Epithelial cell of proximal tubule (primary cell): ENCODE results near the gene ZDHHC18. TPM values are rescaled to one million over a fixed set of nuclear protein-coding genes. Genes with fewer than 3 reads are reported as not detected.

Experiments used
- DNase-seq: peaks from one replicate; pipeline ENCODE4 v3.0.0-alpha.2; 2011; ENCODE audit warnings: low read depth
- H3K4me3 ChIP-seq: 2 replicates; pipeline ENCODE4 v1.5.1; 2011; ENCODE audit warnings: low read depth, mild to moderate bottlenecking, low read length
- total RNA-seq: library from RNA; depleted of rRNA; stranded (reverse); fragments of >200 nt; gene quantifications from 2 replicates; pipeline ENCODE4 v1.2.3, GENCODE V29; 2015
- TF ChIP-seq, protein P1 (sequence below): conservative IDR thresholded peaks from 2 replicates; pipeline ENCODE4 v1.5.1; 2012; ENCODE audit warnings: low read depth, mild to moderate bottlenecking, low read length

Gene ZDHHC18
- total RNA-seq, 1 donor from 2014 or later: 53.3 TPM

DNA sequence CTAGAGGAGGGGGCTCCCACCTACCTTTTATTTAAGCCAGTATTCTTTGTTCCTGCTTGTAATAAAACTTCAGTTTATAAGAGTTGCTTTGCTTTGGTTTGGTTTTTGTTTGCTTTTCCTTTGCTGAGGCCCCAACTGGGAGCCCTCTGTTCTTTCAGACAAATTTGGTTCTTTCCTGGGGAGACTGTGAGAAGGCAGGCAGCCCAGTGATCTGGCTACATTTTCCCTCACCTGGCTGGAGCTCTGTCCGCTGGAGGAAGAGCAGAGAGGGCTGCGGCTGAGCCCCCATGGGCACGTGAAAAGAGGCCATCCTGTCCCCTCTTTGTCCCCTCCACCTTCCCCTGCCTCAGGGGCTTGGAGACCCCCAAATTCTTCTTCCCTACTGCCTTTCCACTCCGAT, 29.1 kb downstream of the ZDHHC18 start:
- TF ChIP-seq, protein P1, sequence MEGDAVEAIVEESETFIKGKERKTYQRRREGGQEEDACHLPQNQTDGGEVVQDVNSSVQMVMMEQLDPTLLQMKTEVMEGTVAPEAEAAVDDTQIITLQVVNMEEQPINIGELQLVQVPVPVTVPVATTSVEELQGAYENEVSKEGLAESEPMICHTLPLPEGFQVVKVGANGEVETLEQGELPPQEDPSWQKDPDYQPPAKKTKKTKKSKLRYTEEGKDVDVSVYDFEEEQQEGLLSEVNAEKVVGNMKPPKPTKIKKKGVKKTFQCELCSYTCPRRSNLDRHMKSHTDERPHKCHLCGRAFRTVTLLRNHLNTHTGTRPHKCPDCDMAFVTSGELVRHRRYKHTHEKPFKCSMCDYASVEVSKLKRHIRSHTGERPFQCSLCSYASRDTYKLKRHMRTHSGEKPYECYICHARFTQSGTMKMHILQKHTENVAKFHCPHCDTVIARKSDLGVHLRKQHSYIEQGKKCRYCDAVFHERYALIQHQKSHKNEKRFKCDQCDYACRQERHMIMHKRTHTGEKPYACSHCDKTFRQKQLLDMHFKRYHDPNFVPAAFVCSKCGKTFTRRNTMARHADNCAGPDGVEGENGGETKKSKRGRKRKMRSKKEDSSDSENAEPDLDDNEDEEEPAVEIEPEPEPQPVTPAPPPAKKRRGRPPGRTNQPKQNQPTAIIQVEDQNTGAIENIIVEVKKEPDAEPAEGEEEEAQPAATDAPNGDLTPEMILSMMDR: no peak
- no peak for DNase-seq
- no peak overlapping the region for H3K4me3 ChIP-seq

DNA sequence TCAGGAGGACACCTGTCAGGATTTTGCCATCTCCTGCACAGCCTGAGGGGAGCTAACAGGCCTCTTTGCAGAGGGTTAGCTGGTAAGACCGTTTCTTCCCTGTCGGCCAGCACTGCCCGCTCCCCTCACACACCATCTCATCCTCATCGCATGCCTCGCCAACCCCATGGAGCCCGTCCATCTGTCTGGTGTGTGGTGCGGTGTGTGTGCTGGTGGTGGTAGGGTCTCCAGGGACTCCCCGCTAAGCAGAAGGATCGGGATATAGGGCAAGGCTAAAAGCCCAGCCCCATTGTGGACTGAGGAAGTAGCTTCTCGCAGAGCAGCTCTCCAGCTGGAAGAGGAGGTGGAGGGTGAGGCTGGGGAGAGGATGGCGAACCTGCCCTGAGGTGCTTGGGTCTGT, 29.7 kb downstream of the ZDHHC18 start:
- DNase-seq: no peak
- TF ChIP-seq, protein P1: no peak
- H3K4me3 ChIP-seq: no peak overlapping the region

DNA sequence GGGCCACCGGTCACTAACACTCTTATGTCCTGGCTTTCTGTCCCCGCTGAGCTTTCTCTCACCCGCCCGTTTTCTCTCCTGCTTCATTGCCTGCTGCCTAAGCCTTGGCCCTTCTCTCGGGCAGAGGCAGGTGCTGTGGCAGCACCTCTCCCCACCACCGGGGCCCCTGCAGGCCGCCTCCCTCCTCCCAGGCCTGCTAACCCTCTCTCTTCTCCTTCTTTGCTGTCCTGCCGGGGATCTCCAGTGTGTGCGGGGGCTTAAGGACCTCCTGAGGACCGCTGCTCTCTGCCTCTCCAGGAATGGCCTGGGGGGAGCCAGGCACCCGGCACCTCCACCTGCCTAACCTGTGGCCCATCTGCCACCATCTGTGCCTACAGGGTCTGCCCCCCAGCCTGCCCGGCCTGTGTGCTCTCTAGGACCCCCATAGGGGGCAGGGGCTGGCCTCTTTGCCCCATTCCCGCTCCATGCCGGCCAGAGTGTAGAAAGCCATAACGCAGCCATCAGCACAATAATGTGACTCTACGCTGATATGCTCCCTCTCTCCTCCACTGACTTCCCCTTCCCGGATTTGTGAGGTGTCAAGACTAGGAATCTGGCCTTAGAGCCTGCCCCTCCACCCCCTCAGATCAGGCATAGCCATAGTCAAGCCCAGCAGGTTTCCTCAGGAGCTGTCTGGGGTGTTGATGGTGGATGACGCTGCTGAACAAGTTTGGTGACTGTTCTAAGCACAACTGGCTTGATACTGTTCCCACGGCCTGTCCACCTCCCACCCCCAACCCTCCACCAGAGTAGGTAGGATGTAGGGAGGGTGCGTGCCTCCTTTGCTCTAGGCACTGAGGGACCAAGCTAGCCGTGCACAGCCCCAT, 30.3 kb downstream of the ZDHHC18 start:
- DNase-seq: no peak
- TF ChIP-seq, protein P1: no peak
- H3K4me3 ChIP-seq: no peak overlapping the region

DNA sequence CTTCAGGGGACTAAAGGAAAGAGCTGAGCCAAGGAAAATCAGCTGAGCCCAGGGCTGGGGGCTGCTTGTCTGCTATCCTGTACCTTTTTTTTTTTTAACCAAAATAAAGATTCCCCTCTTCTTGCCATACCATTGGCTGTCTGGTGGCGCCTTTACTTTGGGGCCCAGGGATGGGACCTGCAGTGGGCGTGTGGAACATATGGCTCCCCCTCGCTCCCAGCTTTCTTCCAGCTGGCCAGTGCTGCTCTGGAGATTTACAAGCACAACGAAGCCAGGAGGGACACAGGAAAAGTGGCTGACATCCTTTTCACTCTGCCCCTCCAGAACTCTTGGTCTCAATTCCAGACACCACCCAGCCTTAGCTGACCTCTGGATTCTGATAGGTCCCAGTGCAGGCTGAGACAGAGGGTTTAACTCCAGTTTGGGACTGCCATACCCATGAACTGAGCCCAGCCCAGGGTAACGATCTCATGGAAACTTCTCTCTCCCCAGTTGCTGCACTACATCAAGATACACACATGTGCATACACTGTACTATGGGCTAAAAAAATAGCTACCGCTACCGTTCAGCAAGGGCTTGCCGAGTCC, 31.1 kb downstream of the ZDHHC18 start:
- DNase-seq: no peak
- no peak overlapping the region for H3K4me3 ChIP-seq
- TF ChIP-seq, protein P1: no peak

DNA sequence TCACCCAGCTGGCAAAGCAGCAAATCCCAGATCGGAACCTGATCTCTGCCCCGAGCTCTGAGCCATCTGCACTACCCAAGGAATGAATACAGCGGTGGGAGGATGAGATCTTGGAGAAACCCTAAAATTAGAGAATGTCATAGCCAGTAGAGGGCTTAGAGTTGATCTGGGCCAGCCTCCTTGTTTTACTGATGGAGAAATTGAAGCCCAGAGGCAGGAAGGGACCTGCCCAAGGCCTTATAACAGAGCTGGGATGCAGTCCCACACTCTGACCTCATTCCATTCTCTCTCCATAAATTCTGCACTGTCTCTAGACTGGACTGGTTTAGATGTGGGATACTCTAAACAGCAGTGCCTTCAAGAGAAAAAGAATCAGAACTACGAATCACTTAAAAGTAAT, 31.7 kb downstream of the ZDHHC18 start:
- no peak for DNase-seq
- no peak overlapping the region for H3K4me3 ChIP-seq
- TF ChIP-seq, protein P1: no peak

DNA sequence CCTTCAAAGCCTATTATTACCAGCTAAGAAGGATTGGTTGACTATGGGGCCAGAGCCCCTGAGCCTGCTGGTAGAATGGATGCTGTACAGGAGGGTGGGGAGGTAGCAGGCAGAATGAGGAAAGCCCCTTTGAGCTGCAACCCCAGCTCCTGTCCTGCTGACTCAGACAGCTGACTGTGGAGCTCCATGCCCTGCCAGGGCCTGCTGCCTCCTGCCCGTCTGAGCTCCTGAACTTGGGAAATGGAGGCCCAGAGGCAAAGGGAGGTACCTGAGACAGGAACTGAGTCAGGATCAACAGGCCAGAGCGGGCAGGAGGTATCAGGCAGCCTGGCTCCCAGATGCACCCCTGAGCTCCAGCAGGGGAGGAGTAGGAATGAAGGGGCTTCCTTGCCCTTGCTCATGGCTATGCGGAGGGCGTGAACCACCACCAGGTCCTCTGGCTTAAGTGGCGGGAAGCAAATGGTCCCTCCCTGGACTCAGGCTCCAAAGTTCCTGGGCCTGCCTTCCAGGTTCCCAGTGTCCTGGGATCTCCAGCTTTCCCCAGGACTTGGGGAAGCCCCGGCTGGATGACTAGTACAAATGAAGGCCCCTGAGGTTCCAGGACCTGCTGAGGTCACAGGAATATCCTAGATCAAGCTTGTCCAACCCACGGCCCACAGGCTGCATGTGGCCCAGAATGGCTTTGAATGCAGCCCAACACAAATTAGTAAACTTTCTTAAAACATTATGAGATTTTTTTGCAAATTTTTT, 32.6 kb downstream of the ZDHHC18 start:
- H3K4me3 ChIP-seq: no peak overlapping the region
- TF ChIP-seq, protein P1: no peak

More for the DNA sequence above, 32.6 kb downstream of the ZDHHC18 start:
- no peak for DNase-seq
